ENCODE data around the gene ZGRF1.

- TF ChIP-seq CTCF (IDR thresholded peaks at IDR 0.05; ENCODE audit: insufficient read depth, low read length) (no peak), POLR2AphosphoS5 (IDR thresholded peaks at IDR 0.05; ENCODE audit: low read depth) (no peak), GABPA (IDR thresholded peaks at IDR 0.05; ENCODE audit: low read depth) (no peak)
Observed at GRCh38 chr4:112674376-112674775, 37.7 kb upstream of the ZGRF1 start.

Data from HL-60 (cell line).